Endometrial microvascular endothelial cells (primary cell): ENCODE results near the gene SLC5A3. TPM values are rescaled to one million over a fixed set of nuclear protein-coding genes. Genes with fewer than 3 reads are reported as not detected.

Experiments used
- in situ Hi-C: cut with HindIII; loops from 2 replicates; pipeline ENCODE4 v1.10.0; 2017; ENCODE audit warnings: low sequenced_read_pairs, low pct_unique_long_range_greater_than_20kb; ENCODE audit errors: inconsistent ontology term
- total RNA-seq: library from RNA; depleted of rRNA; stranded (reverse); fragments of >200 nt; gene quantifications from one replicate; pipeline ENCODE4 v1.2.3, GENCODE V29; 2015; ENCODE audit errors: inconsistent ontology term

The SLC5A3 gene
- 8.3 TPM for total RNA-seq

- in situ Hi-C loops = no loop called here
These were observed at the start of gene SLC5A3, which contains the start of gene MRPS6 for GRCh38 chr21:34073032-34073748. Gene SLC5A3 (plus strand): TSS chr21:34073578. CDS start chr21:34095199, 21,621 bp downstream. Gene MRPS6 (plus strand): TSS chr21:34073578. CDS start chr21:34073701, 123 bp downstream.

DNA sequence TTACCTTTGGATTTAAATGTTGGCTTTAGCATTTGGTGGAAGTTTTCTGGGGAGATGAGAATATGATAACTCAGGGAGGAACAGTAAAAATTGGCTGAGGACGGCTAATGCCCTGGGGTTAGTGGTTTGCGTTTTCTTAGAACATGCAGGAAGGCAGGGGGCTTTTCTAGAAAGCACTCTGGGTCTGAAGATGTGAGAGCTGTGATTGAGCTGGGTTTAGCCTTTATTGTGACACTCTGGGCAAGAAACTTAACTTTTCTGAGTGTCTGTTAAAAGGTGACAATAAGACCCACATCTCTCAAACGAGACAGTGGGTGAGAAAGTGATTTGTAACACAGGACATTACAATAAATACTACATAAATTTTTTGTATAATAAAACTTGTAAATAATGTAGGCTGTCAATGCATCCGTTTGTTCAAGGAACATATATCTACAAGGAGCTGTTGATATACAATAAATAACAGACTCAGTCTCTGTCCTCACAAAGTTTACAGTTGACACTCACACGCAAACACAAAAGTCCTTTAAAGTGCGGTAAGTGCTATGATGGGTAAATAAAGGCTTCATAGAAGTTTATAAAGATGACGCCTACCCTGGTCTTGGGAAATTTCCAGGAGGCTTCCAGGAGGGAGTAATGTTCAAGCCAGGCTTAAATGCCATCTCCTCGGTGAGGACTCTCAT is 49.5 kb upstream of the SLC5A3 start:
- in situ Hi-C loops = no loop called here

GRCh38 chr21:34024374-34024693 is 49.0 kb upstream of the SLC5A3 start:
- in situ Hi-C loops = no loop called here

DNA sequence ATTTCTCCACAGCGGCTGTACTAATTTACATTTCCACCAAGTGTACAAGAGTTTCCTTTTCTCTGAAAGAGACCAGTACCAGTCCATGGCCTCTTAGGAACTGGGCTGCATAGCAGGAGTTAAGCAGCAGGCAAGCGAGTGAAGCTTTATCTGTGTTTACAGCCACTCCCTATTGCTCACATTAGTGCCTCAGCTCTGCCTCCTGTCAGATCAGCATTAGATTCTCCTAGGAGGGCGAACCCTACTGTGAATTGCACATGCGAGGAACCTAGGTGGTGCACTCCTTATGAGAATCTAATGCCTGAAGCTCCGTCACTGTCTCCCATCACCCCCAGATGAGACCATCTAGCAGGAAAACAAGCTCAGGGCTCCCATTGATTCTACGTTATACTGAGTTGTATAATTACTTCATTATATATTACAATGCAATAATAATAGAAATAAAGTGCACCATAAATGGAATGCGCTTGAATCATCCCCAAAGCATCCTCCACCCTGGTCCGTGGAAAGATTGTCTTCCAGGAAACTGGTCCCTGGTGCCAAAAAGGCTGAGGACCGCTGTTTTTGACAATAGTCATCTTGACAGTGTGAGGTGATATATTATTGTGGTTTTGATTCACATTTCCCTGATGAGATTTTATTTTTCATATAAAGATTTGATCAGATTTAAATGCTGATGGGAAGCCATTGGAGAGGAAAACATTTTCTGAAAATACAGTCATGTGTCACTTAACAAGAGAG is 45.5 kb upstream of the SLC5A3 start:
- in situ Hi-C loops = no loop called here

GRCh38 chr21:34029743-34030528 is 43.4 kb upstream of the SLC5A3 start:
- in situ Hi-C loops = no loop called here

- in situ Hi-C loops = no loop called here
These were observed 41.5 kb upstream of the SLC5A3 start for GRCh38 chr21:34031835-34032370.

DNA sequence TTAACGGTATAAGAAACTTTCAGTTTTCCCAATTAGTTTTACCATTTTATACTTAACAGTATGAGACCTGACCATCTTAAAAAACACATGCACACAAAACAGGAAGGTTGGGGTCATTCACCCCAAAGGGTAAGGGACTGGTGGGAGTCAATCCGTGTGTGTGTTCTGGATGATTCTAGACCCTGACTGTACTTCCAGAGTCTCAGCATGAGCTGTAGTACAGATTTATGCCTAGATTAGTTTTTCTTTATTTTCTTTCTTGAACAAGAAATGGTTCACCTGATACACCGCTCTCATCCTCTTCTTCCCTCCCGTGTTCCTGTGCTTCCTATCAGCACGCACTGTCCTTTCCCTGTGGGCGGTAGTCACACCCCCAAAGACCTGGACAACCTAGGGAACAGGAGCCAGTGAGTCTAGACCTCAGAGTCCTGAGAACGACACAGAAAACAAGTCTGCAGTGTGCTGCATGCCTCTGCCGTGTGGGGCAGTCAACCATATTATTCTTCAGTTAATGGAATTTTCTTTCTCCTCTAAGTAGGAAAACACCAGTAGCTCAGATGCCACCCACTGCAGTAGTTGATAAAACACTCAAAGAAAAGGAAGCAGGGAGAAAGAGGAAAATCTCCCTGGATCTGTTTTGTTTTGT is 38.9 kb upstream of the SLC5A3 start:
- in situ Hi-C loops = no loop called here

- in situ Hi-C loops = no loop called here
These were observed 37.6 kb upstream of the SLC5A3 start for GRCh38 chr21:34035619-34036354.

- in situ Hi-C loops = no loop called here
These were observed 36.2 kb upstream of the SLC5A3 start for GRCh38 chr21:34037009-34037795.

- in situ Hi-C loops = no loop called here
These were observed 33.5 kb upstream of the SLC5A3 start for GRCh38 chr21:34039678-34040382.

DNA sequence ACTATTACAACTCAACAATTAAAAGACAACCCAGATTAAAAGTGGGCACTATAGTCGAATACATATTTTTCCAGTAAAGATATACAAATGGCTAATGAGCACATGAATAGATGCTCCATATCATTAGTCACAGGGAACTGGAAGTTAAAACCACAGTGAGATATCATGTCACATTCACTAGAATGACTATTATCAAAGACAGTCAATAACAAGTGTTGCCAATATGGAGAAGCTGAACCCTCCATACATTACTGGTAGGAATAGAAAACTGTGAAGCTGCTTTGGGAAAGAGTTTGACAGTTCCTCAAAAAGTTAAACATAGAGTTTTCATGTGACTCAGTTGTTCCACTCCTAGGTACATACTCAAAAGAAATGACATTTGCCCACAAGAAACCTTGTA is 30.6 kb upstream of the SLC5A3 start:
- in situ Hi-C loops = no loop called here

- in situ Hi-C loops = no loop called here
These were observed 30.0 kb upstream of the SLC5A3 start for GRCh38 chr21:34043333-34043732.

- in situ Hi-C loops = no loop called here
These were observed 26.5 kb upstream of the SLC5A3 start for GRCh38 chr21:34046917-34047316.

DNA sequence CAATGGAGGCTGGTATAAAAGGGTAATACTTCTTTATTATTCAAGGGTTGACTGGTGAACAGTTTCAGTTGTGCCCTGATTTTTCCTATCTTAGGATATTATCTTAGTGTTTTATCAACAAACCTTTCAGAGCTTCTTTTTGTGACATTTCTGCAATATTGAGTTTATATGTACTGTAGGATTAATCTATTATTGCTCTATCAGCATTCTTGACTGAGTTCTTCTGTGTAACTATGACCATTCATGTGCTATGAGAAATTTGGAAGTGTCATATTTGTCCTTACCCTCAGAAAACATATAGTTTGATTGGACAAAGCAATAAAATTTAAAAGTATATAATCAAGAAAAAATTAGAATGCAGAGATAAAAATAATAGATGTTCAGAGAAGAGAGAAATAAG is 25.5 kb upstream of the SLC5A3 start:
- in situ Hi-C loops = no loop called here

DNA sequence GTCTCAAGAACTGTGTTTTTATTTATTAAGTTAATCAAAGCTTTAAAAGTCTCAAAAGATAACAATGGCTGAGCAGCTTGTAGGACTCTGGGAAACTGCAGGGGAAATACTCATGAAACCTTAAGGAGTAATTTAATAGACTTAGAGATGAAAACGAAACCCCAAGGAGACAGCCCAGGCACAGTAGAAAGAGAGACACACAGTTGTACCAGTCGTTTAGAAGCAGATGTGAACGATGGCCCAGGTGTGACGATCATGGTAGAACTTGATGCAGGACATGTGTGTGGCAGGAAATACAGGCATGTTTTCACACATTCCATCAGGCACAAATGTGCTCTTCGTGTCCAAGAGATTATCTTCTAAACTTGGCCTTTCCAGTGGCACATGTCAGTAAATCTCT is 21.2 kb upstream of the SLC5A3 start:
- in situ Hi-C loops = no loop called here

DNA sequence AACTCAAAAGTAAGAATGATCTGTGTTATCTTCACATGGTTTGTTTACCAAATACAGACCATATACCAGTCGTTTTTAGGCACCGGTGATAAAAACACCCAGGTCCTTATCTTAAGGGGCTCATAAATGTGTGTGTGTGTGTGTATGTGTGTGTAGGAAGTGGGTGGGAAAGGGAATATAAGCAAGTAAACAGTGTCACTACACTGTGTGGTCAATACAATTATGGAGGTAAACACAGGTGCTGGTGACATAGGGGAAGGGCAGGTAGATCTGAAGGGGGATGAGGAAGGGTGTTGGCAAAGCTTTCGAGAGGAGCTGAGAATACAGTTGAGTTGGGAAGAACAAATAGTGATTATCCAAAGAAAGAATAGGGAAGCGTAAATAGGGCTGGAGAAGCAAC is 19.1 kb upstream of the SLC5A3 start:
- in situ Hi-C loops = no loop called here

DNA sequence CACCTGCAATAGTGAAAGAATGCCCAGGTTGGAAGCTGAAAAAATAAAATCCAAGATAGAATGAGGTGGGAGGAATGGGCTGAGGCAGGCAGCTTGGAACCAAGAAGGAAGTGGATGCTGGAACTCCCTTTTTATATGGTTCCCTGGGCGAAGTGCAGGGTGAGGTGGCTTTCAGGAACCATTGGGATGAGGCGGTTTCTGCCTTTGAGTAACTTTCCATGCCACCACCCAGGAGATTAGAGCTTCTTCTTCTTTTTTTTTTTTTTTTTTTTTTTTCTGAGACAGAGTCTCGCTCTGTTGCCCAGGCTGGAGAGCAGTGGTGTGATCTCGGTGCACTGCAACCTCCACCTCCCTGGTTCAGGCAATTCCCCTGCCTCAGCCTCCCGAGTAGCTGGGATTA is 17.8 kb upstream of the SLC5A3 start:
- in situ Hi-C loops = no loop called here
